ENCODE data around the gene STXBP2. TPM values are rescaled to one million over a fixed set of nuclear protein-coding genes. Genes with fewer than 3 reads are reported as not detected.

The STXBP2 gene
- total and polyA plus RNA-seq, 10 donors = 58.8 to 455 (median 182) TPM

- WGBS, 5 donors = 87 to 93% (median 88%) methylated on average over 47 to 59 of the region's 59 CpGs
- no peak overlapping the region for H3K27ac ChIP-seq
- H3K4me3 ChIP-seq = no peak overlapping the region
- no peaks in the 10 kb centered on the region for H3K27me3 ChIP-seq (replicated peaks in 1 of 7)
- no peaks in the 10 kb centered on the region for H3K9me3 ChIP-seq
- peaks cover 0 to 29% (median 13%) of the 10 kb centered on the region in 6 donors for H3K4me1 ChIP-seq
- intact Hi-C loops (cut with DNase I; ENCODE audit: low total_unique reads) = no loop called here
- TF ChIP-seq, protein P1, sequence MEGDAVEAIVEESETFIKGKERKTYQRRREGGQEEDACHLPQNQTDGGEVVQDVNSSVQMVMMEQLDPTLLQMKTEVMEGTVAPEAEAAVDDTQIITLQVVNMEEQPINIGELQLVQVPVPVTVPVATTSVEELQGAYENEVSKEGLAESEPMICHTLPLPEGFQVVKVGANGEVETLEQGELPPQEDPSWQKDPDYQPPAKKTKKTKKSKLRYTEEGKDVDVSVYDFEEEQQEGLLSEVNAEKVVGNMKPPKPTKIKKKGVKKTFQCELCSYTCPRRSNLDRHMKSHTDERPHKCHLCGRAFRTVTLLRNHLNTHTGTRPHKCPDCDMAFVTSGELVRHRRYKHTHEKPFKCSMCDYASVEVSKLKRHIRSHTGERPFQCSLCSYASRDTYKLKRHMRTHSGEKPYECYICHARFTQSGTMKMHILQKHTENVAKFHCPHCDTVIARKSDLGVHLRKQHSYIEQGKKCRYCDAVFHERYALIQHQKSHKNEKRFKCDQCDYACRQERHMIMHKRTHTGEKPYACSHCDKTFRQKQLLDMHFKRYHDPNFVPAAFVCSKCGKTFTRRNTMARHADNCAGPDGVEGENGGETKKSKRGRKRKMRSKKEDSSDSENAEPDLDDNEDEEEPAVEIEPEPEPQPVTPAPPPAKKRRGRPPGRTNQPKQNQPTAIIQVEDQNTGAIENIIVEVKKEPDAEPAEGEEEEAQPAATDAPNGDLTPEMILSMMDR (IDR thresholded peaks at IDR 0.05 in 8 of 11, conservative IDR thresholded peaks at IDR 0.05 in 3 of 11) = no peak
- TF ChIP-seq POLR2A (IDR thresholded peaks at IDR 0.05) (no peak), POLR2AphosphoS5 (IDR thresholded peaks at IDR 0.05) (peak in 1 of 3 donors; percentile 13)
- H3K36me3 ChIP-seq = peaks cover 1 to 31% (median 15%) of the 10 kb centered on the region in 6 donors
- DNase-seq = no peak
These were observed 21.8 kb upstream of the STXBP2 start for GRCh38 chr19:7614859-7615741.

GRCh38 chr19:7617172-7617571 lies 19.7 kb upstream of the STXBP2 start:
- intact Hi-C loops (cut with DNase I; ENCODE audit: low total_unique reads) = no loop called here
- Histone ChIP-seq H3K9me3 (no peaks in the 10 kb centered on the region), H3K4me1 (peaks cover 0 to 30% (median 14%) of the 10 kb centered on the region in 6 donors), H3K27me3 (replicated peaks in 1 of 7) (no peaks in the 10 kb centered on the region), H3K27ac (peak overlapping the region in 3 of 8 donors; percentile 63 to 74 (median 67)), H3K36me3 (peaks cover 5 to 52% (median 36%) of the 10 kb centered on the region in 6 donors), H3K4me3 (no peak overlapping the region)
- 91 to 97% (median 94%) methylated on average over 11 to 12 of the region's 12 CpGs for WGBS, 5 donors
- DNase-seq = no peak
- TF ChIP-seq POLR2AphosphoS5 (IDR thresholded peaks at IDR 0.05) (no peak), POLR2A (IDR thresholded peaks at IDR 0.05) (no peak)
- TF ChIP-seq, protein P1 (IDR thresholded peaks at IDR 0.05 in 8 of 11, conservative IDR thresholded peaks at IDR 0.05 in 3 of 11) = no peak

DNA sequence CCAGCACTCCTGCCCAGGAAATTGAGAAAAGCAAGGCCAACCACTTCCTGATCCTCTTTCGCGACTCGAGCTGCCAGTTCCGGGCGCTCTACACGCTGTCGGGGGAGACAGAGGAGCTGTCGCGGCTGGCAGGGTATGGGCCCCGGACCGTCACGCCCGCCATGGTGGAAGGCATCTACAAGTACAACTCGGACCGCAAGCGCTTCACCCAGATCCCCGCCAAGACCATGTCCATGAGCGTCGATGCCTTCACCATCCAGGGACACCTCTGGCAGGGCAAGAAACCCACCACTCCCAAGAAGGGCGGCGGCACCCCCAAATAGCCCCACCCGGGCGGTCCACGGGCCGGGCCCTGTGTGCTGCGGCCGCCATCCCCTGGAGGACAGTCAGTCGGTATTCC lies 19.2 kb upstream of the STXBP2 start:
- no peak overlapping the region for H3K4me3 ChIP-seq
- peaks cover 10 to 57% (median 41%) of the 10 kb centered on the region in 6 donors for H3K36me3 ChIP-seq
- H3K4me1 ChIP-seq = peaks cover 0 to 30% (median 14%) of the 10 kb centered on the region in 6 donors
- H3K27ac ChIP-seq = peak overlapping the region in 6 of 8 donors; percentile 1 to 74 (median 65)
- WGBS, 5 donors = 58 to 88% (median 74%) methylated on average over 13 to 28 of the region's 28 CpGs
- DNase-seq = no peak
- peak in 1 of 3 donors; percentile 53 for TF ChIP-seq POLR2AphosphoS5 (IDR thresholded peaks at IDR 0.05)
- no peak for TF ChIP-seq POLR2A (IDR thresholded peaks at IDR 0.05)
- no peaks in the 10 kb centered on the region for H3K9me3 ChIP-seq
- H3K27me3 ChIP-seq (replicated peaks in 1 of 7) = no peaks in the 10 kb centered on the region
- intact Hi-C loops (cut with DNase I; ENCODE audit: low total_unique reads) = no loop called here

DNA sequence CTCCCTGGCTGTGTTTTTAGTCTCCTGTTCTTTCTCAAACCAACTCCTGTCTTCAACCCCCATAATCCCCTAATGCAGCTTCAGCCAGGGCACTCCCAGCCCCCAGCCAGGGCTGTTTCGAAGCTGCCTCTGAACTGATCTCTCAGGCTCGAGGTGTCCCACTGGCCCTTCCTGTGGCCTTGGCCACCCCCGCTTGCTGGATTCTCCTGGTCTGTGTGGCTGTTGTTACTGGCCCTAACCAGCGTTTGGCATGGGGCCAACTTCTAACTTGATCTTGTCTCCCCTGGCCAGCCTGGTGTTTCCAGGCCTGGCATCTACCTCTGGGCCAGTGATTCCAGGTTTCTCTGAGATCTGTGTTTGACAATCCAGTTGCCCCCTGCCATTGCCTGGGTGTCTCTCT lies 18.6 kb upstream of the STXBP2 start:
- 63 to 78% (median 74%) methylated on average over 4 of the region's 4 CpGs for WGBS, 5 donors
- H3K4me3 ChIP-seq = no peak overlapping the region
- H3K9me3 ChIP-seq = no peaks in the 10 kb centered on the region
- intact Hi-C loops (cut with DNase I; ENCODE audit: low total_unique reads) = no loop called here
- H3K27ac ChIP-seq = peak overlapping the region in 6 of 8 donors; percentile 47 to 74 (median 65)
- TF ChIP-seq POLR2AphosphoS5 (IDR thresholded peaks at IDR 0.05) (peak in 1 of 3 donors; percentile 54), POLR2A (IDR thresholded peaks at IDR 0.05) (no peak)
- TF ChIP-seq, protein P1 (IDR thresholded peaks at IDR 0.05 in 8 of 11, conservative IDR thresholded peaks at IDR 0.05 in 3 of 11) = no peak
- peaks cover 10 to 64% (median 47%) of the 10 kb centered on the region in 6 donors for H3K36me3 ChIP-seq
- DNase-seq = no peak
- peaks cover 0 to 30% (median 14%) of the 10 kb centered on the region in 6 donors for H3K4me1 ChIP-seq
- no peaks in the 10 kb centered on the region for H3K27me3 ChIP-seq (replicated peaks in 1 of 7)
